Upper lobe of right lung (tissue), 1 donor: ENCODE data around the gene CADPS. TPM values are rescaled to one million over a fixed set of nuclear protein-coding genes. Genes with fewer than 3 reads are reported as not detected.

Source experiments
- ATAC-seq: fragments of 200-7000 bp; cut with Tn5 transposase; one replicate; pipeline ENCODE4 v1.9.1; 2020; ENCODE audit warnings: mild to moderate bottlenecking, moderate library complexity
- DNase-seq: peaks from one replicate; pipeline ENCODE4 v3.0.0-alpha.2; 2020
- H3K27ac ChIP-seq: fragments of 200-600 bp; one replicate; pipeline ENCODE4 v1.8.0; 2022
- H3K27me3 ChIP-seq: fragments of 200-600 bp; one replicate; pipeline ENCODE4 v1.8.0; 2022; ENCODE audit warnings: mild to moderate bottlenecking
- H3K36me3 ChIP-seq: fragments of 200-600 bp; one replicate; pipeline ENCODE4 v1.8.0; 2022
- H3K4me1 ChIP-seq: fragments of 200-600 bp; one replicate; pipeline ENCODE4 v1.8.0; 2022
- H3K4me3 ChIP-seq: fragments of 200-600 bp; one replicate; pipeline ENCODE4 v1.8.0; 2022; ENCODE audit warnings: mild to moderate bottlenecking
- H3K9me3 ChIP-seq: fragments of 200-600 bp; one replicate; pipeline ENCODE4 v1.8.0; 2022
- intact Hi-C: fragments of 100-400 bp; cut with DNase I; formaldehyde crosslinking; loops from one replicate; pipeline ENCODE4 v1.11.0; 2022
- total RNA-seq: library from RNA; stranded (reverse); fragmentation: NEBNext Ultra II Directional; extraction: Animal tissue kit (Norgen Biotek cat#: 25700); gene quantifications from one replicate; pipeline ENCODE4 v1.2.1, GENCODE V29; 2021
- TF ChIP-seq, protein P1 (sequence below): fragments of 200-600 bp; IDR thresholded peaks from one replicate; pipeline ENCODE4 v1.8.0; 2022; ENCODE audit warnings: antibody characterized with exemption
- donor health status: DM: no; HTN: yes; CAD: no; lungs with severe emphysema.

CADPS gene
- total RNA-seq, 1 donor from 2014 or later, result 1.1 TPM

DNA sequence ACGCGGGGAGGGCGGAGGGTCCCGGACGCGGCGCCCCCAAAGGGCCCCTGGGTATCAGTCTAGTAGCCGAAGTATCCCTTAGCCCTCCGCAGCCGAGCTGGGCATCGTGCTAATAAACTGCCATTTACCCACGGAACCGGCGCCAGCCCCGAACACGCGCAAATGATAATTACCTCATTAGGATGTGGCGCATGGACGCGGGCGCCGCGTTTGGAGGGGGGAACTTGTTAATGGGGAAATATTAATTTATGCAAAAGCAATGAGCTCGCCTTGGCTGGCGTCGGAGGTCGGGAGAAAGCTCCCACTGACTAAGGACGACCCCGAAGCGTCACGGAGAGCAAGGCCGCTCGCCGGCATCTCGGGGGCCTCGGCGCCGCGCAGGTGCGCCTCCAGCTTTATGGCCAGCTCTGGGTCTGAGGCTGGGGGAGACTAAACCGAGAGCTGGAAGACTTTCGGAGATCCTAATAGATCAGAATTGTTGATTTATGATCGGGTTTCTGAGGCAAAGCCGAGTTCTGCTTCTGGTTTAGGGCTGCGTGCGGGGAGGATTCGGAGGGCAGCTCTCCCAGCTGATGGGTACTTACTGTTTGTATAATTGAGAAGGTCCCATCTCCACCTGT, 501.4 kb downstream of the CADPS start:
- DNase-seq (no peak), ATAC-seq (no peak)
- TF ChIP-seq, protein P1, sequence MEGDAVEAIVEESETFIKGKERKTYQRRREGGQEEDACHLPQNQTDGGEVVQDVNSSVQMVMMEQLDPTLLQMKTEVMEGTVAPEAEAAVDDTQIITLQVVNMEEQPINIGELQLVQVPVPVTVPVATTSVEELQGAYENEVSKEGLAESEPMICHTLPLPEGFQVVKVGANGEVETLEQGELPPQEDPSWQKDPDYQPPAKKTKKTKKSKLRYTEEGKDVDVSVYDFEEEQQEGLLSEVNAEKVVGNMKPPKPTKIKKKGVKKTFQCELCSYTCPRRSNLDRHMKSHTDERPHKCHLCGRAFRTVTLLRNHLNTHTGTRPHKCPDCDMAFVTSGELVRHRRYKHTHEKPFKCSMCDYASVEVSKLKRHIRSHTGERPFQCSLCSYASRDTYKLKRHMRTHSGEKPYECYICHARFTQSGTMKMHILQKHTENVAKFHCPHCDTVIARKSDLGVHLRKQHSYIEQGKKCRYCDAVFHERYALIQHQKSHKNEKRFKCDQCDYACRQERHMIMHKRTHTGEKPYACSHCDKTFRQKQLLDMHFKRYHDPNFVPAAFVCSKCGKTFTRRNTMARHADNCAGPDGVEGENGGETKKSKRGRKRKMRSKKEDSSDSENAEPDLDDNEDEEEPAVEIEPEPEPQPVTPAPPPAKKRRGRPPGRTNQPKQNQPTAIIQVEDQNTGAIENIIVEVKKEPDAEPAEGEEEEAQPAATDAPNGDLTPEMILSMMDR, result no peak
- Histone ChIP-seq H3K27me3 (peaks cover 99% of the 10 kb centered on the region), H3K4me1 (peaks cover 11% of the 10 kb centered on the region), H3K36me3 (no peaks in the 10 kb centered on the region), H3K9me3 (no peaks in the 10 kb centered on the region), H3K4me3 (peak overlapping the region; percentile 16), H3K27ac (no peak overlapping the region)
- intact Hi-C loops, result no loop called here

- DNase-seq, result no peak
- no peaks in the 10 kb centered on the region for H3K36me3 ChIP-seq
- no peaks in the 10 kb centered on the region for H3K9me3 ChIP-seq
- TF ChIP-seq, protein P1, result no peak
- peaks cover 99% of the 10 kb centered on the region for H3K27me3 ChIP-seq
- no peak within 1 kb of the TSS for H3K27ac ChIP-seq
- H3K4me3 ChIP-seq, result peak within 1 kb of the TSS; percentile 16
- ATAC-seq, result no peak
- peaks cover 11% of the 10 kb centered on the region for H3K4me1 ChIP-seq
- intact Hi-C loops, result no loop called here
Measured at GRCh38 chr3:62373215-62373614, 502.0 kb downstream of the CADPS start, which contains the start of gene FEZF2. TSS of gene FEZF2 (minus strand) at chr3:62373550. CDS start at chr3:62372868, 682 bp downstream.

- DNase-seq (no peak), ATAC-seq (no peak)
- Histone ChIP-seq H3K36me3 (no peaks in the 10 kb centered on the region), H3K4me3 (no peak overlapping the region), H3K27me3 (peaks cover 99% of the 10 kb centered on the region), H3K9me3 (no peaks in the 10 kb centered on the region), H3K27ac (no peak overlapping the region), H3K4me1 (peaks cover 11% of the 10 kb centered on the region)
- TF ChIP-seq, protein P1, result no peak
- intact Hi-C loops, result no loop called here
Measured at GRCh38 chr3:62372621-62373041, 502.6 kb downstream of the CADPS start.

DNA sequence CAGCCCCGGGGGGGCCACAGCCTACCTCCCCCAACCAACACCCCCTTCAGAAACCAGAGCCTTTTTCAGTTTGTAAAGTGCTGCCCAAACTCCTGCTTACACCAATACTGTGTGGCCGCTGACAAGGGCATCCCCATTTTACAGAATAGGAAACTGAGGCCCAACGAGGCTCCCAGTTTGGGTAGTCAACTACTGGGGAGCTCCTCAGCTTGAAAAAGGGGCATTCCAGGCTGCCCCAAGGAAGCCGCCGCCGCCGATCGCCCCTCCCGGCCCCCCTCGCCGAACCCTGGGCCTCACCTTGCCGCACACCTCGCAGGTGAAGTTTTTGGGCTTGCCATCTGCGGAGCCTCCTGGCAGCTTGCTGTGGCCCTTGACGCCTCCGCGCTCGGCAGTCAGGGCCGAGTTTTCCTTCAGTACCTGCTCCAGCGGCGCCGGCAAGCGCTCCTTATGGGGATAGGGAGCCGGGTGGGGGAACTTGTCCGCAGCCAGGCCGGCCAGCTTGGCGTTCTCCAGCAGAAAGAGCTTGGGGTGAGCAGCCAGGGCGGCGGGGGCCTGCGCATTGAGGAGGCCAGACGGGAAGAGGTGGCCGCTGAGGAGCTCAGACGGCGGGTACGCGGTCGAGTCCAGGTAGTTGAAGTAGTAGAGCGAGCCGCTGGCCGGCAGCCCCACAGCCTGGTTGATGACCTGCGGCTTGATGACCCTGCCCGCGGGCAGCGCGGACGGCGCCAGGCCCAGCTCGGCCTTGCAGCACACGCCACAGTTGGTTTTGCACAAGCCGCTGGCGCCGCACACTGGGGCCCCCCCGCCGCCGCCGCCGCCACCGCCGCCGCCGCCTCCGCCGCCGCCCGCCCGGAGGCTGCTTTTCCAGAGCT, 503.3 kb downstream of the CADPS start:
- intact Hi-C loops, result no loop called here
- Histone ChIP-seq H3K27me3 (peaks cover 99% of the 10 kb centered on the region), H3K36me3 (no peaks in the 10 kb centered on the region), H3K4me1 (peaks cover 11% of the 10 kb centered on the region), H3K4me3 (no peak overlapping the region), H3K9me3 (no peaks in the 10 kb centered on the region), H3K27ac (no peak overlapping the region)
- TF ChIP-seq, protein P1, result no peak
- ATAC-seq (no peak), DNase-seq (no peak)

DNA sequence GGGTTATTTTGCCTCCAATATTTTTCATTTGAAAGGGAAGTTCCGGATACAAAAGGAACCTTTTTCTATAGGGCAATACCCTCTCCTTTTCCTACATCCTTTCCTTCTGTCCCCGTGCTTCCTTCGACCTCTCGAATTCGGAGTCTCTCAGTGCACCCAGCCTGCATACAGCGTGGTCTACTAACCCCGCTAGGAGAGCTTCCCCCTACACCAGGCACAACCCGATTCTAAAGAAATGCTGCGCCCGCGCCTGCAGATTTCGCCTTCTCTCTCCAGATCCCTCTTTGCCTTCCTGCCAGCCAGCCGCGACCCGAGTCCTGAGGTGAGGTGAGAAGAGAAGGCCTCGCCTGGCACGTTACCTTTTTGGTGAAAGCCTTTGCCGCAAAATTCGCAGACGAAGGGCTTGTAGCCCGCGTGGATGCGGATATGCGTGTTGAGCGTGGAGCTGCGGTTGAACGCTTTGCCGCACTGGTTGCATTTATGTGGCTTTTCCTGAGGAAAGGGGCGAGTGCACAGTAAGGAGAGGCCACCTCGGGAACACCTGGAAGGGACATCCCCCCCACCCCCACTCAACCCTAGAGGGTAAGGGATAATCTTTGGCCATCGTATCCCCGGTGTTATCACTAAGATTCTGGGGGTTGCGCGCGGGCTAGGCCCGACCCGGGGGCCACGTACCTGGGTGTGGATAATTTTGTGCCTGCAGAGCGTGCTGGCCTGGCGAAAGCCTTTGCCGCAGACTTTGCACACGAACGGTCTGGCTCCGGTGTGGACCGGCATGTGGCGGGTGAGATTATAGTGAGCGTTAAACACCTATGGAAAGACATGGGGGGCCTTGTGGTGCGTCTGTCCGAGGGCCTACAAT, 504.1 kb downstream of the CADPS start:
- no peak overlapping the region for H3K27ac ChIP-seq
- H3K4me3 ChIP-seq, result no peak overlapping the region
- peaks cover 11% of the 10 kb centered on the region for H3K4me1 ChIP-seq
- no peaks in the 10 kb centered on the region for H3K9me3 ChIP-seq
- TF ChIP-seq, protein P1, result no peak
- no peaks in the 10 kb centered on the region for H3K36me3 ChIP-seq
- peaks cover 96% of the 10 kb centered on the region for H3K27me3 ChIP-seq
- DNase-seq (no peak), ATAC-seq (no peak)
- intact Hi-C loops, result no loop called here
